Limb (tissue), 2 donors: ENCODE results near the gene OLIG3.

ENCODE experiments used
- DNase-seq, 2 donors: peaks; one replicate each; pipeline ENCODE4 v3.0.0-alpha.2; 2016; ENCODE audit errors: extremely low spot score in 2 of 2

Gene OLIG3

GRCh38 chr6:137496368-137496767 is 2.2 kb upstream of the OLIG3 start:
- peak in 1 of 2 donors; percentile 38 for DNase-seq

DNA sequence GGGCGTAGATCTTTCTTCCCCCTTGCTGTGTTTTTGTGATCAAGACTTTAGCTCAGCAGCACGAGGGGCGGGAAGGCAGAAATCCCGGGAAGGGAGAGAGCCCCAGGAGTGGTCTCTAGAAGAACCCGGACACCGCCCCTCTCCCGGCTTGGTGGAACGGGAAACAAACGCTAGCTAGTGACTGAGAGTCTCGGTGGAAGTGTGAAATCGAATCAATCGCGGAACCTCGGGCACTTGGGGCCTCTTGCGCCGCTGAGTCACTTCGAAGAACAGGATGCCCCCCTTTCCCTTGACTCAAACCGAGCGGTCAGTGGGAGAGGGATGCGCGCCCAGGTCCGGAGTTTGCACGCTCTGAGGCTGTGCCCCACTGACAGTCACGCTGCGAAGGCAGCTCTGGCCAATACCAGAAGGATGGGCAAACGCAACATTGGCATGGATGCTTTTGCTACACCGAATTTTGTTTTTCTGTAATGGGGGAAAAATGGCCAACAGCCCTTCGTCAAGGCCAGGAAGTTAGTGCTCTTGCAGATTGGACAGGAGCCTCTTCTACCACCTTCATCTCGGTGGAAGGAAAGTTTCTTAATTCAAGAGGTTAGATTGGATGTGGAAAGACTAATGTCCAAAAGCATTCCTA is 1.6 kb upstream of the OLIG3 start:
- peak in 1 of 2 donors; percentile 63 for DNase-seq

DNA sequence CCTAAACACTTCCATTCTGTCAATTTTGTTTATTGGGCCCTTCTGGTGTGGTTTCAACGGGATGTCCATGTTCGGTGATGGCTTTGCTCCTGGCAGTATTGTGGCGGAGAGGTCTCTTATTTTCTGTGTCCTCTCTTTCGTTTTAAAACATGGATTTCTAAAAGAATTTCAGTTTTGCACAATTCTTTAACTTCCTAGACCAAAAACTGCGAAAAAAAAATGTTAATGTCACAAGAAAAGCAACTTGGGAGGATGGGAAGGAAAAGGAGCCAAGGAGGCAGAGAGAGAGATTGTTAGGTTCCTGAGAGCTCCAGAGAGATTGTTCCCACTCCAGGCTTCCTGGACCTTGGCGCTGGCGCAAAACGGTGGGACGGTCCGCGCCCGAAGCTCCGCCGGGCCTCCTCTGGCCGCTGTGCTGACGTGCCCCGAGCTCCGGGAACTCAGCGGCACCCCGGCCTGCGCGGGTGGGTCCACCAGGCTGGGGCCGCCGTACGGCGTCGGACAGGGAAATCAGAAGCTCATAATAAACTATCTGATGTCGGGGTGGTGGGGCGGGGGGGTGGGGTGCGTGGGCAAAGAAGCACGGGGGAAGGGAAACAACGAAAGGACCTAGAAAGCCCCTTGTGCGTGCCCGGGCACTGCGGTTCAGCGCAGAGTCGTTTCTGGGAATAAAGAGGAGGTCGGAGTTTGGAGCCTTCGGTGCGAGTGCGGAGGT is 951 bp upstream of the OLIG3 start:
- peak in 1 of 2 donors; percentile 65 for DNase-seq

- peak in 1 of 2 donors; percentile 52 for DNase-seq
Measured at GRCh38 chr6:137493218-137494038, 766 bp downstream of the OLIG3 start.

- peak in 1 of 2 donors; percentile 33 for DNase-seq
Measured at GRCh38 chr6:137492289-137493217, 1.6 kb downstream of the OLIG3 start.

- DNase-seq: no peak
Measured at GRCh38 chr6:137491478-137491877, 2.7 kb downstream of the OLIG3 start.

DNA sequence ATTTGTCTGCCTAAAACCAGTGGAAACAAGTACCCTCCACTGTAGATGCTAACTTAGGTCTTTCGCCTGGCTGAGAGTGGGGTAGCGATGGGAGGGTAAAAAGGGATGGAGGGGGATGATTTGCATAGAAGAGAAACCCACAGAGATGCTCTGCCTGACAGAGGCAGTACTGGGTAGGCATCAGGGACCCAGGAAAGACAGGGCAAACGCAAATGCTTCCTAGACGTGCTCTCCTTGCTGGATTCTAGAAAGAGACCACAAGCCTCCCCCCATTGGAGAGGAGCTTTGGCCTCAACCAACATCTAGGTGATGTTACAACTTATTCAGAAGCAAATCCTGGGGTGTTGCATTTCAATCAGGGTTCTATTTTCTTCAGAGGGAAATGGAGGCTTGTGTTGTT is 3.2 kb downstream of the OLIG3 start:
- no peak for DNase-seq

DNA sequence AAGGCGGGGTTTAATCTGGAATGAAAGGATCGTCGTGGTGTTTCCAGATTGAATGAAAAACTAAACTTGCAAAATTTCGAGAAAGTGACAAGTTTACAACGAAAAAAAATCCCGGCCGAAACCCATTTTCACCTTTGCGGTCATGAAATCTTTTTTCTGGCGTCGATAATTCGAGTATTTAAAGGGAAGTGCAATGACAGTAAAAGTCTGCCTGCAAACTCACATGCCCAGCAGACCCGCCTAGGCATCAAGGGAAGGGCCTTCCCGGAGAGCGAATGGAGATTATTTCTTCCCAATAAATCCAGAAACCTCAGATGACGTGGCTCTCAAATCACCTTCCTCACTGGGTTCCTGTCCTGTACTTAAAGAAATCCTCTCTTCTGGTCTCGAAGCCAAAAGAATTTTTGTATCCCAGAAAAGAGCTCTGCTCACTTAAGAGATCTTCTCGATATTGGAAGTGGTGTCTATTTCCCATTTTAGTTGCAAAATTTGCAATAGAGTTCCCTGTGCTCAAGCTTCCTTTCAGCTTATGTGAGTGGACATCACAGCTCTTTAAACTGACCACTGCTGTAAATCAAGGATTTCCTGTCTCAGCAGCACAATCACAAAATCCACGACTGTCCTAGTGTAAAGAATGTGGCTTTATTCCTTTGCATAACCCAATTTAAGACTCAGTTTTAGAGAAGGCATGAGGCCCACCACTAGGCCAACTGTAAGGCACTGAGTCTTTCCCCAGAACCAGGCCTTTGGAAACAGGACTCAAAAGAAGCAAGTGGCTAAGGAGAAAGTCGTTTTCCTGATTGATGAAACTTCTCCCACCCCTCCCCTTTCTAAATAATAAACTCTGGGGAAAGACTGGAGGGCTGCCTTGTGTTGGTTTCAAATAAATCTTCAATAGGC is 3.9 kb downstream of the OLIG3 start:
- DNase-seq: peak in 1 of 2 donors; percentile 33

DNA sequence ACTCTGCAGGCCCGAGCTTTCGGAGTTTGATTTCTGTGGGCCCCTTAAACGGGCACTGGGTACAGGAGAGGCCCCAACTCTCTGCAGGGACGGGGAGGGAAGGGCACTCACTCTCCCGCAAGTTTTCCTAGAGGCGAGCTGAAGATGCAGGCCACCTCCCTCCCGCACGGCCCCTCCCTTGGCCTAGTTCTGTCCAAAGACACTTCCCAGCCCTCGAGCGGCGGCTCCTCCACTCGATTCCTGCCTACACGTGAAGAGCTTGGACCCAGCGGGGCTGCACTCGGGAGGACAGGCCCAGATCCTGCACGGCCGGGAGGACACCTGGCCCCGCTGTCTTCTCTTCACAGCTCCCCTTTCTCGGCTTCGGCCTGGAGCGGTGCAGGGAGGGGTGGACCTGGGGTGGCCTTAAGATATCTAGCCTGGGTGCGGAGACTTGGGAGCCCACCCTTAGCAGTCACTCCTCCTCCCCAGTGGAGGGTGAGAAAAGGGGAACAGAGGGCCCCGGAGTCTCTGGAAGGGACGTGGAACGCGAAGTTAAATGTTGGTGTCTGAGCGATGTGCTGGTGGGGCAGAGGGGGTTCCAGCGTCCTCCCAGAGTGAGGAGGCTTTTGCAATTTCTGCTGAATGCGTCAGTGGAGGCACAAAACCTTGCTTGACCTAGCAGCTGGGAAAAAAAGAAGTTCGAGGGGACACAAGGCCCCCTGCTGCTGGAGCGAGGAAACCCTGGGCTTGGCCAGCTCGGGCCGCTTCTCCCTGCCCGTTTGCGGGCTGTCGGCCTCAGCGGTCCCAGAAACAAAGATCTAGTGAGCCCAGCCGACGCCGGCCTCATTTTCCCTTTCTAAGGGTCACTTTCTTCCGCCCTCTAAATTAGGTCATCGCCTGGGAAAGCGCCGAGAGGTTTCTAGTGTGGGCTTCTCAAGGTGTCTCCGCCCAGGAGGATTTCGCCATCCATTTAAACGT is 4.9 kb downstream of the OLIG3 start:
- peak in 1 of 2 donors; percentile 45 for DNase-seq

- peak in 1 of 2 donors; percentile 38 for DNase-seq
Measured at GRCh38 chr6:137488150-137489045, 5.8 kb downstream of the OLIG3 start.

DNA sequence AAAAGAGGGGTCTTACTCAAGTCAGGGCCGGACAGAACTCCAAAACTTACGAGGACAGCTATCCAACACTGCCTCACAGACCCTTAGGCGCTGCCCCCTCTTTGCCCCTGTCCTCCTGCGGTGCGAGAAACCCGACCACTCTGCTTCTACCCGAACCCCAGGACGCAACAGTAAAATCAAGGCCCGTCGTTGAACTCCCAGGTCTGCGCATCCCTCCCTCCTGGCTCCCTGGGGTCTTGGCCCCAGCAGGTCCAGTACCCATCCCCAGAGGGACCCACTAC is 6.4 kb downstream of the OLIG3 start:
- peak in 1 of 2 donors; percentile 33 for DNase-seq

DNA sequence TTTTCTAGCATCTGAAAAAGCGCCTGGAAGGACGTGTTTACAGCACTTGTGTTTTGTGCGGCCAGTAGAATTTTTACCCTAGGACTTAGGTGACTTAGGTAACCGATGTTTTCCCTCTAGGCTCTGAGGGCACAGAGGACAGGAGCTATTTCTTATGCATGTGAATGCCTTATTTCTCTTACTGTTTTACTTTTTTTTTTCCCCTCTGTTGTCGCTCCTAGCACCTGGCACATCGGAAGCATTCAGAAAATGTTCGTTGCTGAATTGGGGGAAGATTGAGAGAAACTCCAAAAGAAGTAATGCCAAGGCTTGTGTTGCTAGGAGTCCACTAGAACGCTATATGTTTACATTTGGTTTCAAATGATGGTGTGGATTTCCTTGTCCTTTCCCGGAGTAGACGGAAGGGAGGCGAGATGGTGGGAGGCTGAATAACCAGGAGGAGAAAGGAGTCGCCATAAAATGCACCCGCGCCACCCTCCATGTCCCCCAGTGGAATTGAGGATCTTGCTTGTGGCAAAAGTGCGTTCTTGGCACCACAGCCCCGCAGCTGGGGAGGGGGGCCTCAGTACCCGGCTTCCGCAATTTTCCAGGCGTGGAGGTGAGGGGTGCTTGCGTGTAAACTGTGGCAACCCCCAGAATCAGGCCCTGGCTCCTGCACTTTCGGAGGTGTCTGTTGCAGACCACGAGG is 6.9 kb downstream of the OLIG3 start:
- peak in 1 of 2 donors; percentile 29 for DNase-seq

DNA sequence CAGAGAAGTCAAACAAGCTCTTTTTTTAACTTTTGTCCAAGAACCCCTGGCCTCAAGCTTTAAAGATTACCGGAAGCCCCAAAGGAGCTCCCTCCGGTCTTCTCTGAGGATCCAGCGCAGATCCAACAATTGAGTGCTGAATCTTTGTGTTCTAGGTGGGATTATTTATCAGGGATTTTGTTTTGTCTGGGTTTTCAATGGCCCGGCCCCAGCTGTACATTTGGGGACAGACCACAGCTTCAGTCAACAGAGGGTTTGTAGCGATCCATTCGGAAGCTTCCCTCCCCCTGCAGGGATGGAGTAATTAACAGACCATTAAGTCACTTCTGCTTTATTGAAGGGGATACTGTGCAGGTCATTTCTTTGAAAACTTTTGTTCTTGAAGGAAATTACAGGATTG is 7.8 kb downstream of the OLIG3 start:
- DNase-seq: no peak

- DNase-seq: no peak
Measured at GRCh38 chr6:137480431-137480830, 13.8 kb downstream of the OLIG3 start.

DNA sequence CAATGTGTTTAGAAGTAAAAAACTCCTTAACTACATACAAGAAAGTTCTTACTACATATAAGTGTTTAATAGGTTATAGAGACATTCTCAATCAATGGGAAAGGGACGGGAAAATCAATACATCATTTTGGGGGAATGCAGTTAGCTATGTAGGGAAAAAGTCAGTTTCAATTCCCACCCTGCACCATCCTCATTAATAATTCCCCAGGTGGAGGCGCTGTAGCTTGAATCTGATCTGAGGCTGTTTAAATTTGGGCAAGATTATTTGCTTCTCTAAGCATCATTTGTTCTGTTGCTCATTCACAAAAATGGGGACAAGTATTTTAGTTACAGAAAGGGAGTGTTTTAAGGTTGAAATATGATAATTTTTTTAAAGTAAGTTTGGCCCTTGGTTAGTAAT is 19.1 kb downstream of the OLIG3 start:
- DNase-seq: no peak

DNA sequence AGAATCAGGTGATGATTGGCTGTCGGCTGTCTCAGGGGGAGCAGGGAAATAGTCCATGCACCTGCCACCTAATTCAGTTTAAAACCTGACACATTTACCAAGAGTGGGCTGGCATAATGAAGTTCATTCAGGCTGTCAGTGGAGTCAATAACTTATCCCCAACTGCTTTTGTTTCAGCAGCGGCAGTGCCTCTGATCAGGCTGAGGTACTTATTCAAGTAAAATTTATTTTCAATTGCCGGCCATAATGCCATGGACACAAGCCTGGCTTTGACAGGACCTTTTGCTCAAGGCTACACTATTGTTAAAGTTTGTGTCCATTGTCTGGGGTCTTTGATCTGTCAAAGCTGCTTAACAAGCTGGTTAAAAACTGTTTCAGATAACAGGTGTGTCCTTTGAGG is 20.6 kb downstream of the OLIG3 start:
- DNase-seq: no peak

DNA sequence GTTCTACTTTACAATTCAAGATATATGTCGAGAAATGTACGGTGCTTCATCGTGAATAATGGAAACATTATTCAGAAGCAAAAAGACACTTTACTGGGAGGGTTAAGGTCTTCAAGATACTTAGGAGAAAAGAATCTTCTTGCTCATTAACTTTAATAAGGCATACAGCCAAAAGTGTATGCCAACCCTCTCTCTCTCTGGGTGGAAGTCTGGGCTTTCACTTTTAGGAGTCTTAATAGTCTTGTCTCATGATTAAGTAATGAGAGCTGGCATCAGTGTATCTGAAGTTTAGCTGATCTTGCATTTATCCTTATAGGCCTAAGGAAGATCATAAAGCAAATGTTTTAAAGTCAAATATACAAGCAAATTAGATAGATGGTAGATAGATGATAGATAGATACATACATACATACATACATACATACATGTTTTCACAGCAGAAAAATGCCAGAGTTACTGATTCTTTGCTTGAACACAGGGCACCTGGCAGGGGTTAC is 21.5 kb downstream of the OLIG3 start:
- DNase-seq: no peak
